ENCODE data around the gene RPS21. TPM values are rescaled to one million over a fixed set of nuclear protein-coding genes. Genes with fewer than 3 reads are reported as not detected.

RPS21 gene
- polyA plus RNA-seq, 4 donors, result 2,127 to 8,814 (median 3,344) TPM

GRCh38 chr20:62405981-62406513, 19.1 kb downstream of the RPS21 start:
- FAIRE-seq (no peak), DNase-seq (no peak)
- peaks cover 0 to 52% (median 5%) of the 10 kb centered on the region in 3 donors for H3K4me1 ChIP-seq (ENCODE audit: control insufficient read depth in 3 of 3, insufficient read depth in 2 of 3, low read depth in 1 of 3, low read length in 2 of 3)

GRCh38 chr20:62406635-62407176, 19.8 kb downstream of the RPS21 start:
- peaks cover 0 to 54% (median 0%) of the 10 kb centered on the region in 3 donors for H3K36me3 ChIP-seq (ENCODE audit: control insufficient read depth in 3 of 3, insufficient read depth in 2 of 3, low read depth in 1 of 3, low read length in 3 of 3)
- 0 to 1% (median 0%) methylated on average over 17 to 42 of the region's 42 CpGs for WGBS, 3 donors
- H3K4me3 ChIP-seq (ENCODE audit: low read depth in 1 of 3, low read length in 3 of 3), result peak overlapping the region; percentile 70 to 93 (median 74)
- H3K27me3 ChIP-seq (ENCODE audit: control insufficient read depth in 3 of 3, insufficient read depth in 3 of 3, low read length in 3 of 3), result no peaks in the 10 kb centered on the region
- no peak for DNase-seq
- FAIRE-seq, result no peak
- H3K9me3 ChIP-seq (ENCODE audit: control insufficient read depth in 2 of 2, insufficient read depth in 1 of 2, low read depth in 1 of 2, low read length in 1 of 2), result no peaks in the 10 kb centered on the region
- peak overlapping the region in 1 of 3 donors; percentile 12 for H3K27ac ChIP-seq (ENCODE audit: low read depth in 1 of 3, low read length in 2 of 3)
- peaks cover 0 to 58% (median 5%) of the 10 kb centered on the region in 3 donors for H3K4me1 ChIP-seq (ENCODE audit: control insufficient read depth in 3 of 3, insufficient read depth in 2 of 3, low read depth in 1 of 3, low read length in 2 of 3)

More at GRCh38 chr20:62405981-62406513, 19.1 kb downstream of the RPS21 start:
- Histone ChIP-seq H3K36me3 (ENCODE audit: control insufficient read depth in 3 of 3, insufficient read depth in 2 of 3, low read depth in 1 of 3, low read length in 3 of 3) (peaks cover 0 to 53% (median 0%) of the 10 kb centered on the region in 3 donors), H3K9me3 (ENCODE audit: control insufficient read depth in 2 of 2, insufficient read depth in 1 of 2, low read depth in 1 of 2, low read length in 1 of 2) (no peaks in the 10 kb centered on the region), H3K27ac (ENCODE audit: low read depth in 1 of 3, low read length in 2 of 3) (no peak overlapping the region), H3K27me3 (ENCODE audit: control insufficient read depth in 3 of 3, insufficient read depth in 3 of 3, low read length in 3 of 3) (no peaks in the 10 kb centered on the region), H3K4me3 (ENCODE audit: low read depth in 1 of 3, low read length in 3 of 3) (peak overlapping the region; percentile 70 to 93 (median 74))
- WGBS, 3 donors, result 28 to 54% (median 47%) methylated on average over 9 to 10 of the region's 10 CpGs

- H3K9me3 ChIP-seq (ENCODE audit: control insufficient read depth in 2 of 2, insufficient read depth in 1 of 2, low read depth in 1 of 2, low read length in 1 of 2), result no peaks in the 10 kb centered on the region
- peaks cover 0 to 65% (median 5%) of the 10 kb centered on the region in 3 donors for H3K4me1 ChIP-seq (ENCODE audit: control insufficient read depth in 3 of 3, insufficient read depth in 2 of 3, low read depth in 1 of 3, low read length in 2 of 3)
- H3K4me3 ChIP-seq (ENCODE audit: low read depth in 1 of 3, low read length in 3 of 3), result peak within 1 kb of the TSS; percentile 70 to 93 (median 74)
- DNase-seq, result peak; percentile 94 to 97
- peaks cover 0 to 49% (median 0%) of the 10 kb centered on the region in 3 donors for H3K36me3 ChIP-seq (ENCODE audit: control insufficient read depth in 3 of 3, insufficient read depth in 2 of 3, low read depth in 1 of 3, low read length in 3 of 3)
- no peak for FAIRE-seq
- peak within 1 kb of the TSS; percentile 49 to 76 (median 74) for H3K27ac ChIP-seq (ENCODE audit: low read depth in 1 of 3, low read length in 2 of 3)
- H3K27me3 ChIP-seq (ENCODE audit: control insufficient read depth in 3 of 3, insufficient read depth in 3 of 3, low read length in 3 of 3), result no peaks in the 10 kb centered on the region
- WGBS, 3 donors, result 3 to 5% (median 4%) methylated on average over 40 to 73 of the region's 73 CpGs
These were observed 20.5 kb downstream of the RPS21 start, which contains the start of gene CABLES2 for GRCh38 chr20:62407221-62407992. CABLES2 (minus strand) TSS chr20:62407285; CDS start chr20:62407276, 9 bp downstream.

DNA sequence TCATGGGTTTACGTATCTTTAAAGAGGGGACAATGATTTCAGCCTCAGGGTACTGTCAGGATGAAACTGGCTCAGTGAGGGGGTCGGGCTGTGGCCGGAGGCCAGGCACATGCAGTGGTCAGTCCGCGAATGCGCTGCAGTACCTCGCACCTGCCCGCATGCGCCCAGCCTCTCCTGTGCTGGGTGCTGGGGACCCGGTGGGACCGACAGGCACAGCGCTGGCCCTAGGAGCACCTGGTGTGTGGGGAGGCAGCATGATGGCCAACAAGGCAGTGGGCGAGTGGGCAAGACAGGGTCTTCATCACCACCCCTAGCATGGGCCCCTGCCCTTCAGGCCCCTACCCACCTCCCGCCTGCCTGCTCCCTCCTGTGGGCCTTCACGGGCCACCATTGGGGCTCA, 21.2 kb downstream of the RPS21 start:
- H3K9me3 ChIP-seq (ENCODE audit: control insufficient read depth in 2 of 2, insufficient read depth in 1 of 2, low read depth in 1 of 2, low read length in 1 of 2), result no peaks in the 10 kb centered on the region
- peaks cover 0 to 70% (median 5%) of the 10 kb centered on the region in 3 donors for H3K4me1 ChIP-seq (ENCODE audit: control insufficient read depth in 3 of 3, insufficient read depth in 2 of 3, low read depth in 1 of 3, low read length in 2 of 3)
- FAIRE-seq (no peak), DNase-seq (no peak)
- peak overlapping the region in 1 of 3 donors; percentile 93 for H3K4me3 ChIP-seq (ENCODE audit: low read depth in 1 of 3, low read length in 3 of 3)
- no peaks in the 10 kb centered on the region for H3K27me3 ChIP-seq (ENCODE audit: control insufficient read depth in 3 of 3, insufficient read depth in 3 of 3, low read length in 3 of 3)
- H3K36me3 ChIP-seq (ENCODE audit: control insufficient read depth in 3 of 3, insufficient read depth in 2 of 3, low read depth in 1 of 3, low read length in 3 of 3), result peaks cover 0 to 42% (median 0%) of the 10 kb centered on the region in 3 donors
- 56 to 90% (median 72%) methylated on average over 15 of the region's 15 CpGs for WGBS, 3 donors
- H3K27ac ChIP-seq (ENCODE audit: low read depth in 1 of 3, low read length in 2 of 3), result peak overlapping the region; percentile 49 to 76 (median 74)

DNA sequence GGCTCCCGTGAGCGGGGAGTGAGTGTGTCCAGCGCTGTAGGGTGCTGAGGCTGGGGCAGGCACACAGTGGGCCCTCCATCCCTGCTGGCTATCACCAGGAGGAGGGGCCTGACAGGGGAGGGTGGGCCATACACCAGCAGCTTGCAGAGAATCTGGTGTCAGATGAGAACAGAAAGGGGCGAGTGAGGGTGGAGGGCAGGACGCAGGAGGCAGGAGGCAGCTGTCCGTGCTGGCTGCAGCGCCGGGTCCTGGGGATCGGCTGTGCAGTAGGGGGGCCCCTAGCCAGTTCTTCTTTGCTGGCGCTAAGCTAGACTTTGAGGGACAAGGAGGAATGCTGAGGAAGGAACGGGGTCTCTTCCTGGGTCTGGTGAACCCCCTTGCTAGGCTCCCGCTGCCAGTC, 21.7 kb downstream of the RPS21 start:
- H3K27ac ChIP-seq (ENCODE audit: low read depth in 1 of 3, low read length in 2 of 3), result no peak overlapping the region
- peaks cover 0 to 36% (median 0%) of the 10 kb centered on the region in 3 donors for H3K36me3 ChIP-seq (ENCODE audit: control insufficient read depth in 3 of 3, insufficient read depth in 2 of 3, low read depth in 1 of 3, low read length in 3 of 3)
- no peak overlapping the region for H3K4me3 ChIP-seq (ENCODE audit: low read depth in 1 of 3, low read length in 3 of 3)
- peaks cover 0 to 76% (median 5%) of the 10 kb centered on the region in 3 donors for H3K4me1 ChIP-seq (ENCODE audit: control insufficient read depth in 3 of 3, insufficient read depth in 2 of 3, low read depth in 1 of 3, low read length in 2 of 3)
- H3K27me3 ChIP-seq (ENCODE audit: control insufficient read depth in 3 of 3, insufficient read depth in 3 of 3, low read length in 3 of 3), result no peaks in the 10 kb centered on the region
- FAIRE-seq, result no peak
- no peak for DNase-seq
- H3K9me3 ChIP-seq (ENCODE audit: control insufficient read depth in 2 of 2, insufficient read depth in 1 of 2, low read depth in 1 of 2, low read length in 1 of 2), result no peaks in the 10 kb centered on the region
- 78 to 92% (median 82%) methylated on average over 12 of the region's 12 CpGs for WGBS, 3 donors

GRCh38 chr20:62409086-62409853, 22.4 kb downstream of the RPS21 start:
- 64 to 83% (median 80%) methylated on average over 12 of the region's 12 CpGs for WGBS, 3 donors
- Histone ChIP-seq H3K36me3 (ENCODE audit: control insufficient read depth in 3 of 3, insufficient read depth in 2 of 3, low read depth in 1 of 3, low read length in 3 of 3) (peaks cover 0 to 36% (median 0%) of the 10 kb centered on the region in 3 donors), H3K27me3 (ENCODE audit: control insufficient read depth in 3 of 3, insufficient read depth in 3 of 3, low read length in 3 of 3) (no peaks in the 10 kb centered on the region), H3K4me1 (ENCODE audit: control insufficient read depth in 3 of 3, insufficient read depth in 2 of 3, low read depth in 1 of 3, low read length in 2 of 3) (peaks cover under 1 to 82% (median 5%) of the 10 kb centered on the region in 3 donors), H3K27ac (ENCODE audit: low read depth in 1 of 3, low read length in 2 of 3) (peak overlapping the region; percentile 90 to 97 (median 93)), H3K9me3 (ENCODE audit: control insufficient read depth in 2 of 2, insufficient read depth in 1 of 2, low read depth in 1 of 2, low read length in 1 of 2) (no peaks in the 10 kb centered on the region), H3K4me3 (ENCODE audit: low read depth in 1 of 3, low read length in 3 of 3) (no peak overlapping the region)
- DNase-seq (no peak), FAIRE-seq (no peak)

GRCh38 chr20:62409931-62410745, 23.2 kb downstream of the RPS21 start:
- peaks cover 0 to 36% (median 0%) of the 10 kb centered on the region in 3 donors for H3K36me3 ChIP-seq (ENCODE audit: control insufficient read depth in 3 of 3, insufficient read depth in 2 of 3, low read depth in 1 of 3, low read length in 3 of 3)
- no peaks in the 10 kb centered on the region for H3K27me3 ChIP-seq (ENCODE audit: control insufficient read depth in 3 of 3, insufficient read depth in 3 of 3, low read length in 3 of 3)
- DNase-seq (peak; percentile 73 to 83), FAIRE-seq (no peak)
- 2 to 8% (median 6%) methylated on average over 29 to 30 of the region's 30 CpGs for WGBS, 3 donors
- H3K4me1 ChIP-seq (ENCODE audit: control insufficient read depth in 3 of 3, insufficient read depth in 2 of 3, low read depth in 1 of 3, low read length in 2 of 3), result peaks cover 2 to 89% (median 5%) of the 10 kb centered on the region in 3 donors
- no peaks in the 10 kb centered on the region for H3K9me3 ChIP-seq (ENCODE audit: control insufficient read depth in 2 of 2, insufficient read depth in 1 of 2, low read depth in 1 of 2, low read length in 1 of 2)
- peak overlapping the region; percentile 90 to 97 (median 93) for H3K27ac ChIP-seq (ENCODE audit: low read depth in 1 of 3, low read length in 2 of 3)
- H3K4me3 ChIP-seq (ENCODE audit: low read depth in 1 of 3, low read length in 3 of 3), result peak overlapping the region in 2 of 3 donors; percentile 21 to 59
